GM18520 (cell line): ENCODE data around the gene KLHL25.
A peak's percentile ranks its signal among the peaks of the same experiment; 100 is the strongest.
"Not testable (repeated sequence)": the region's sequence is repeated elsewhere in the genome, so short reads cannot be mapped to it uniquely, and the experiment has no call there.

ENCODE experiments used
- ATAC-seq: cut with Tn5 transposase; IDR thresholded peaks from one replicate; pipeline ENCODE4 v1.9.1; 2021; ENCODE audit not compliant: unreplicated experiment

Gene KLHL25, protein sequence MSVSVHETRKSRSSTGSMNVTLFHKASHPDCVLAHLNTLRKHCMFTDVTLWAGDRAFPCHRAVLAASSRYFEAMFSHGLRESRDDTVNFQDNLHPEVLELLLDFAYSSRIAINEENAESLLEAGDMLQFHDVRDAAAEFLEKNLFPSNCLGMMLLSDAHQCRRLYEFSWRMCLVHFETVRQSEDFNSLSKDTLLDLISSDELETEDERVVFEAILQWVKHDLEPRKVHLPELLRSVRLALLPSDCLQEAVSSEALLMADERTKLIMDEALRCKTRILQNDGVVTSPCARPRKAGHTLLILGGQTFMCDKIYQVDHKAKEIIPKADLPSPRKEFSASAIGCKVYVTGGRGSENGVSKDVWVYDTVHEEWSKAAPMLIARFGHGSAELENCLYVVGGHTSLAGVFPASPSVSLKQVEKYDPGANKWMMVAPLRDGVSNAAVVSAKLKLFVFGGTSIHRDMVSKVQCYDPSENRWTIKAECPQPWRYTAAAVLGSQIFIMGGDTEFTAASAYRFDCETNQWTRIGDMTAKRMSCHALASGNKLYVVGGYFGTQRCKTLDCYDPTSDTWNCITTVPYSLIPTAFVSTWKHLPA

DNA sequence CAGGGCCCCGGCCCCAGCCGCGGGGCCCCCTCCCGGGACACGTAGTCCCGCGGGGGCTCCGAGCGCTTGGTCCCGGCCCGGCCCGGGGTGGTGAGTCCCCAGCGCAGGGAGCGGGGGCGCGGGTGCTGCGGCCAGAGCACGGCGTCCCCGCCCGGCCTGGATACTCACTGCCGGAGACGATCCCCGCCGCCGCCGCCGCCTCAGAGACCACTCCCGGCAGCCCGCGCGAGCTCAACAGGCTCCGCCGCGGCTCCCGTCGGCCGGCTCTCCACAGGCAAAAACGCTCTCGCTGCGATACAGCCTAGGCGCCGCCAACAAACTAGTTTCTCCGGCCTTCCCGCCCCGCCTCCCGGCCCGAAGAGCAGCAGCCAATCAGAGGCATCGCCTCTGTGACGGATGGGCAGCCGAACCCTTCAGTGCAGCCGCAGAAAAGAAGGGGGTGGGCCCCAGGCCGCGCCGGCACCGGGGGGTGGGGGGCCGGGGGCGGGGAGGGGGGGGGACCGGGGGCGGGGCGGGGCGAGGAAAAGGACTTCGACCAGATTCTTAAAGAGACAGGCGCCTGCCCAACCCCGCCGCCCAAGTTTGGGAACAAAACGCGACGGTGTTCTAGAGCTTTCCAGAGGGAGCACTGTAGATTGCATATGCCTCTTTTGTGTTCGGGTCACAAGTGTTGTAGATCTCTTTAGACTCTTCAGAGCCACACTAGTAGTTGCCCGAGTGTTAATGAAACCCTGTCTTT is at the start of gene KLHL25:
Gene KLHL25, minus strand, starts transcription at position 328 of the 739 bp plus-strand sequence. CDS start 25,115 bp downstream, outside the sequence.
- ATAC-seq: peak; percentile 99

DNA sequence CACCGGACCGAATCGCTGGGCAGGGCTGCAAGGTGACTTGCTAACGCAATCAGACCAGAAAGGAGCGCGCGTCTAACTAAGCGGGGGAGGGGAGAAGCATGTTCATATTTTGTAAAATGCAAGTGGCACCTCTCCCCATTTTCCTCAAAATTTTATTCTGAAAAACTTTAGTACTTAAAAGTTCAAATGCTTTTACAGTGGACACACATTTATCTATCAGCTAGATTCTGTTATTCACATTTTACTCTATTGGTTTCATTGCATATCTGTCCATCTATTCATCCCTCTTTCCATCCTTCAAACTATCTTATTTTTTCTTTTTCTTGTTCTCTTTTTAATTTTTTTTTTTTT is 46.1 kb upstream of the KLHL25 start:
- ATAC-seq: no peak

DNA sequence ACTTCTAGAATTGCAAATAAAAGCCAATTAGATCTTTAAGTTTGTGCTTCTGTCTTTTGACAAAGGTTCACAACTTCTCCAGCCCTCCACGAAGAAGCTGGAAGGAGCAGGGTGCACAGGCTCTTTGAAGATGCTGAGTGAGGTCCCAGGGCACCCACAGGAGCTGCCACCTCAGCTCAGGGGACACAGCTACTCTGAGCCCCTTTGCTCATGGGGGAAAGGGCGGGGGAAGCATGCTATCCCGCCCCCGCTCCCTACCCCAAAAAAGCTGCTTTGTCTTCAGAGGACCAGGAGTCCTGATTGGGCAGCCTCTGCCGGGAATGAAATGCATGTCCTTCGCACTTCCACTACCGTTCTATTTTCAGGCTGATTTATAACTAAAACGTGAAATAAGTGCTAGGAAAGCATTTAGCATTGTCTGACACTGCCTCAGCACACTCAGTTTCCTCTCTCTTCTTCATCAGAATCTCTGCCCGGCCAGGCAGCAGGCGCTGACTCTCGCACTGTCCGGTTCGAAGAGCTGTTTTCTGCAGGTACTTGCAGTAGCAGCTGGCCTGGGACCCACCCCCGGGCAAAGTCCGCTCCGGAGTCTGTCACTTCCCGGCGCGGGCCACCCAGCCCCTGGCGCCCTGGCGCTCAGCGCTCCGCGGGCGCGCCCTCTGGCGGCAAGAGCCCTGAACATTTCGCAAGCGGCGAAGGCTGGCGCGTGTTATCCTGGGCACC is 45.5 kb upstream of the KLHL25 start:
- peak; percentile 97 for ATAC-seq

DNA sequence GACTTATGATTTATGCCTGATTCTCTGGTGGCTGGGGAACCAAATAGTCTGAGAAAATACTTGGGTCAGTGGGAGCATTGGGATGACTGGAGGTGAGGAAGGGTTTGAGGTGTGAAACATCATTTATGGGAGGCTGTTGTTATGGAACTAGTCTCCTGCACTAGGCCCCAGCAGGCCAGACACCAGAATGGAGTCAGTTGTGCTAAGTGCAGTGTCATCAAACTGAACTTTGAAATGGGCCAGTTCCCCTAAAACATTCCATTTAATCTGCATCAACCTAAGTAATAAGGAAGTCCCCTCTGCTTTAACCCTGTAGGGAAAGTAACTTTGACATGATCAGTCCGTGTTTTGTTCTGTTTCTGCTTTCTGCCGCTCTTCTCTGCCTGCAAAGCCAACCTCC is 44.9 kb upstream of the KLHL25 start:
- ATAC-seq: no peak

DNA sequence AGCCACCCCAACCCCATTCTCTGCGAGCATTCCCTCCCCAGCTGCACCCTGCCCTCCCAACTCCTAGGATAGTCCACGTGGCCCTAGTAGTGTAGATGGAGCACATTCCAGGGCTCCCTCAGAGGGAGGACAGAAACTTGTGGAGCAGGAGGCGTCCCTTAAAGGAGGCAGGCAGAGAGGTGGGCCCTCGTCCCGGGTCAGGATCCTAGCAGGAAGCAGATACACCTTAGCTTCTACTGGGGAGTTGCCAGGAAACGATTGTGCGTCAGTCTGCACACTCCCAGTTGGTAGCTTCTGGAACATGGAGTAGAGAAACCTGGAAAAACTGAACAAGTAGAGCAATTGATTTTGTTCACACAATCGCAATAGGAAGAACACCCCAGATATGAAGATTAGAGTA is 43.9 kb upstream of the KLHL25 start:
- no peak for ATAC-seq

DNA sequence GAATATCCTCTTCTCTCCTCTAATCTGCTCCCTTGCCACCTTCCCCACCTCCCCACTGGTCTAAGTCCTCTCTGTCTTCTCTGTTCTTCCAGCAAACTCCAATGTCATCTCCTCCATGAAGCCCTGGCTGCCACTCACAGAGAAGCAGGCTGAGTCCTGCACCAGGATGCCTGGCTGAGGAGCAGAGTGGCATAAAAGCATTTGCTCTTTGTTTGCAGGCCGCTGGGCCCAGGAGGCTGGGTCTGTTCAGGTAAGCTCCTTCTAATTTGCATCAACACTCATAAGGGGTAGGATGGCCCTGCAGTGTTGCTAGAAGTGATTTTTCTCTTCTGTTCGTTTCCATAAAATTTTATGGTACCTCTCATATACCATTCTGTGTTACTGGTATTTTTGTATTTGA is 43.2 kb upstream of the KLHL25 start:
- ATAC-seq: no peak

DNA sequence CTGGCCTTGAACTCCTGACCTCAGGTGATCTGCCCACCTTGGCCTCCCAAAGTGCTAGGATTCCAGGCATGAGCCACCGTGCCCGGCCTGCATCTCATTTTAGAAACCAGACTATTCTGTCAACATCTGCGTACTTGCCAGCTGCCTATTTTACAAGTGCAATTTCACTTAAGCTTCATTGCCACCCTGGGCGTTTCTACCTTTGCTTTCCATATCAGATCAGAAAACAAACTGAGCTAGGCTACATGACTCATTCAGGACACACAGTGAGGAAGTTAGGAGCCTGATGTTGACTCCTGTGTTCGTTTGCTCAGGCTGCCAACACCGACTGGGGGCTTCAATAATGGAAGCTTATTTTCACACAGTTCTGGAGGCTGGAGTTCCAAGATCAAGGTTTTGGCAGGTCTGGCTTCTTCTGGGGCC is 42.3 kb upstream of the KLHL25 start:
- no peak for ATAC-seq

DNA sequence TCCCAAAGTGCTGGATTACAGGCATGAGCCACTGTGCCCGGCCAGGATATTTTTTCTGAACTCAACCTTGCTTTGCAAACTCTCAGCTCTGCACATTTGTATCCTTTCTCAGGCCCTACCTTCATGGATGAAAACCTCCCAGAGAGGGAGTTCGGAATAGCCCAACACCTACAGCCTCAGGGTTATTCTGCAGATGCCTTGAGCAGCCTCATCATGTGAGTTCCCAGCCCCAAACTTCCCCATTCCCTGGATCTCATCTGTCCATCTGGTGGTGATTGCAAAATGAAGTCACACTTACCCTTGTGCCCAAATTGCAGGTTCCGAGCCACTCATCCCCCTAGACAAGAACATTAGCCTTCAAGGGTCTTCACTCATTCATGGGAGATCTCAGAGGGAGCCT is 39.9 kb upstream of the KLHL25 start:
- ATAC-seq: no peak

DNA sequence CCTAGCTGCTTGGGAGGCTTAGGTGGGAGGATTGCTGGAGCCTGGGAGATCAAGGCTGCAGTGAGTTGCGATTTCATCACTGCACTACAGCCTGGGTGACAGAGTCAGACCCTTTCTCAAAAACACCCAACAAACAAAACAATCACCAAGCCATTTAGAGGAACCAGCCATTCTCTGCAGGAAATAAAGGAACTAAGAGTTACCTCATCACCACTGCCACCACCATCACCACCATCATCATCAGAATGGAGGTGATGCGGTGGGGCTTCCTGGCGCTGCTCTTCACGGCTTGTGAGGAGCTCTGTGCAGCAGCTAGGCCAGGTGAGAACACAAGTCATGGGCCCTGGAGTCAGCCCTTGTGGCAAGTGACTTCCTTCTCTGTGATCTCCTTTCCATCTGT is 37.7 kb upstream of the KLHL25 start:
- ATAC-seq: no peak

DNA sequence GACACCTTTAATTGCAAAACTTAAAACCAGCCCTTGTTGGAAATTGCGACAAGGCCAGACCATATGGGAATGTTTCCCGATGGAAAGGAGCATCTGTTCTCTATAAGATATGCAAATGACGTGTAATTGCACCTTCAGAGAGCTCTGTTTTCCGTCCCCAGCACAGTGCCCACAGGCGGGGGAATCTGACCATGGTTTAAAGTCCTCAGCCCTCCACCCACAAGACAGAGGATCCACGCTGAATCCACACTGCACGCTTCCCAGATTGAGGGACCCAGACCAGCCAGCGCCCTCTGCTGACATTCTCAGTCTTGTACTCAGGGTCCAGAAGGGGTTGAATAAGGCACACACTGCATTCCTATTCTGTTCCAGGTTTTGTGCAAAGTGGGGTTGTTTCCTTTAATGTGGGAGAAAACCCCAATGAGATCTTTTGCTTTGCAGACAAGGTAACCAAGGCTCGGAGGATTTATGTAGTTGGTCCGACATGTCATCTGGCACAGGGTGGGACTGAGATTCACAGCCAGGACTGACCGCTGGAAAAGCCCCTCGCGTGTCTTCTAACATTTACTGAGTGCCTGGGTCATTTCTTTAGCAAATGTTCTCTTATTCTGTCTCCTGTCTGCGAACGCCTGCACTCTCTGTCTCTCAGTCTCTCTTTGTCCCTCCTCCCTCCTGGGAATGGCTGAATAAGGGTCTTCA is 36.8 kb upstream of the KLHL25 start:
- ATAC-seq: no peak

DNA sequence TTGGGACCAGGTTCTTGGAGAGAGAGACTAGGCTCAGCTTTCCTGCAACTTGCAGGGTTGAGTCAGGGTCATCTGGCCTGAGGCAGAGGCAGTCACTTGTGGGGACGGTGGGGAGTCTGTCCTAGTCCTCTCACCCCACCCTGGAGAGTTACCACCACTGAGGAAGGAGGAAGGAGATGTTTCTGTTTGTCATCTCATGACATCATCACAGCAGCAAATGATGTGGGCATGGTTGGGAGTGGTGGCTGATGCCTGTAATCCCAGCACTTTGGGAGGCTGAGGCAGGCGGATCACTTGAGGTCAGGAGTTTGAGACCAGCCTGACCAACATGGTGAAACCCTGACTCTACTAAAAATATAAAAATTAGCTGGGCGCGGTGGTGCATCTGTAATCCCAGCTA is 35.0 kb upstream of the KLHL25 start:
- ATAC-seq: not testable (repeated sequence)

DNA sequence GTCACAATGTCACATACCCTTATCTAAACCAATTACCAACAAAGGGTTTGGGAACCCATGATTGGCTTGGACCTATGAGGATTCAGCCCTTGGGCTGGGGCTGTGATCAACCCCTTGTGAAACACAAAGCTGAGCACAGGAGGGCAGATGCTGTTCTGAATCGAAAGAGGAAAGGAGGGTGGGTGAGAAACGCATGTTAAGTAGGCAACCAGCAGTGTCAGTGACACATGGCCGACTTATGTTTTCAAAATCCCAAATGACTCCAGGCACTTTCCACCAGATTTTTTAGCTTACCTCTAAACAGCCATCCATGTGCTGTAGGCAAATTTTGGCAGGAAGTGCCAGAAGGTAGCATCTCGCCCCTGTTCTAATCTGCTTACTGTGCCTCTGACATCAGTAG is 34.1 kb upstream of the KLHL25 start:
- ATAC-seq: no peak

DNA sequence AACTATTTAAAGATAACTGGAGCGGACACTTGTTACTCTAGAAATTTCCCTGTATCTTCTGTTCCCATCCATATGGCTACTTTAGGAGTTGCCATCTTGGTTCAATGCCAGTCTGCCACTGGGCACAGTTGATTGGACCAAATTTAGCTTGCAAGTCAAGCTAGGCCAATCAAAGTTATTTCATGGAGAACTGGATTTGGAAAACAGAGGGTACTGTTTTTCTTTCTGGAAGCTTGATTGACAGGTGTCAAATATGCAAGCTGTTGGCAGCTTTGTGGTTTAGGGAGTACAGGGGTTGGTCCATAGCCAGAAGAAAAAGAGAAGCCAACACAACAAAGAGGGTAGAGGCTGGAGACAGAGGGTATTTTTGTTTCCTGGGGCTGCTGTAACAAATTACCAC is 33.4 kb upstream of the KLHL25 start:
- no peak for ATAC-seq

DNA sequence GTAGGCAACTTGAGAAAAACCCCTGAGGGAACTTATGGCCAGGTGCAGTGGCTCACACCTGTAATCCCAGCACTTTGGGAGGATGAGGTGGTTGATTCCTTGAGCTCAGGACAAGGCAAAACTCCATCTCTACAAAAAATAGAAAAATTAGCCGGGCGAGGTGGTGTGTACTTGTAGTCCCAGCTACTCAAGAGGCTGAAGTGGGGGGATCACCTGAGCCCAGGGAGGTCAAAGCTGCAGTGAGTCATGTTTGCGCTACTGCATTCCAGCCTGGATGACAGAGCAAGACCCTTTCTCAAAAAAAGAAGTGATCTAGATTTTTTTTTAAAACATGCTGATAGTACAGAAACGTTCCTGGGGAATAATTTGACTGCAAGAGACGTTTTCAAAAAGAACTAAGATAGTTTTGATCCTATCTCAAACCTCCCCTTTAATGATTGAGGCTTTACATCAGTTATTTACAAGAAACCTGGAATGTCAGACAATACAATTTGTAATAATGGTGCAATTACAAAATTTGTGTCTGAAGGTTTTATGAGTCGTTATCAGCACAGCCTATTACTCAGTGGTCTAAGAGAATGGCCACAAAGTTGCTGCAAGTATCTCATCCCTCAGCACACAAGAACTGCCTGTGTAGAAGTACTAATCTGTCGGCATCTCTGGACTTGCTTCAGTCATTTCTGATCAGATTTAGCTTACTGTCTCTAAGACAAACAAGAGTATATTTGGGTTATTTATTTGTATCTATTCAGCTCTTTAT is 32.2 kb upstream of the KLHL25 start:
- no peak for ATAC-seq

DNA sequence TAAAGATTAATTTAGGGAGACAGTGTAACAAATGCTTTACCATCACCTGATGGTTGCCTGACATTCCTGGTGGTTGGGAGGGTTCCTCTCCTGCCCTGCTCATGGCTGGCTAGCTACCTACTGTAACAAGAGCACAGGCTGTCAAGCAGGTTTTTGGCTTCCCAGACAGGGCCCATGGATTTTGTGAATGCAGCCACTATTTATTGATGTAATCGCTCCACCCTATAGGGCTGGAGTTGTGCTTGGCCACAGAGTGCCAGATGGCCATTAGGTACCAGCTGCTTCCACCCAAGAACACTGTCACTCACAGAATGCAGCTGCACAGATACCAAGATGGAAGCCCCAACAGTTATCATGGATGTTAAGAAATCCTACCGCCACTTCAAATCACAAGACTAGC is 31.0 kb upstream of the KLHL25 start:
- ATAC-seq: no peak

DNA sequence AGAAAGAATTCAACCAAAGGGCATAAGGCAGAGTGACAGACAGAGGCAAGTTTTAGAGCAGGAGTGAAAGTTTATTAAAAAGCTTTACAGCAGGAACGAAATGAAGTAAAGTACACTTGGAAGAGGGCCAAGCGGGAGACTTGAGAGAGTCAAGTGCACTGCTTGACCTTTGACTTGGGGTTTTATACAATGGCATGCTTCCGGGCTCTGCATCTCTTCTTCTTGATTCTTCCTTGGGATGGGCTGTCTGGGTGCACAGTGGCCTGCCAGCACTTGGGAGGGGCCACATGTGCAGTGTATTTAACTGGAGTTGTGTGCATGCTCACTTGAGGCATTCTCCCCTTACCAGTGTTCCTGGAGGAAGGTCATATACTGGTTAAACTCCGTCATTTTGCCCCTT is 30.4 kb upstream of the KLHL25 start:
- ATAC-seq: no peak

DNA sequence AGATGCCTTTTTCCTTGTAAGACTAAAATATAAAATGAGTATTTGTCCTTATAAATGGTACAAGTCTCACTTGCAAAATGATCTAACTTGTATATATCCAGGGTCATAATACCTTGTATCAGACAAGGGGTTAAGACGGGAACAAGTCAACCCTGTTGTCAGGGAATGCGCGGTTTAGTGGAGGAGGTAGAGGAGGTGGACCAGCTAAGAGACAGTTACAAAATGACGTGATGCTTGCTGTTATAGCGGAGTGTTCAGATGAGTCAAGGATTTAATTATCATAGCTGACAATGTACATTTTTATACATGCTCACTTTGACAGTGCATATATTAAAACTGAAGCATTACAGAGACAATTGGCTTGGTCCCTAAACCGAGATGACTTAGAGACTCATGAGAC is 26.8 kb upstream of the KLHL25 start:
- no peak for ATAC-seq

DNA sequence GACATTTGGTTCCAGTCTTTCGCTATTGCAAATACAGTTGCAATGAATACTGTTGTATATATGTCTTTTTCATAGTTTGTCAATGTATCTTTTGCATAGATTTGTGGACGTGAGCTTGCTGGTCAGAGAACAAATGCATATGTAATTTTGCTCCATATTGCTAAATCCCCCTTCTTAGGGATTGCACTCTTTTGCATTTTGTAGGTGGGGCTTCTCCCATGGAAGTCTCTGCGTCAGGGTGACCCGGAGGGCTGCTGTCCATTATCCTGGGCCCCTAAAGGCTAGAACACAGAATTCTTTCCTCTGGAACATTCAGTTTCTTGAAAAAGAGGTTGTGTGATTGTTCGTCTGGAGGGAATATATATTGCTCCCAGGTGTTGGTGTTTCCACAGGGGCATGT is 25.2 kb upstream of the KLHL25 start:
- no peak for ATAC-seq

DNA sequence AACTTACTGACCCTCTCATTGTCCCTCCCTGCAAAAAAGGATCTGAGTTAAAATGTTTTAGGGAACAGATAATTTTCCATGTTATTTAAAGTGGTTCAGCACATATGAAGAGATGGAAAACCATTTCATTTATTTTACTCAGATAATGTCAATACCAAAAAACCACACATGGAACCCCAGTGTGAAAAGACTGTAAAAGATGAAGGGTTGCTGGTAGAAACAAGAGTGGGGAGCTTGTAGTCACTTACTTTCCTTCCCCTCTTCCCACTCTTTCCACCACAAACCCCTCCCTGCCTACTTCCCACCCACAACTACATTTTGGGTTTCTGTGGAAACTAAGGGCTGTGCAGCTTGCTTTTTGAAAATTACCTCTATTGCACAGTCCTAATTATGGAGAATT is 18.5 kb upstream of the KLHL25 start:
- no peak for ATAC-seq

DNA sequence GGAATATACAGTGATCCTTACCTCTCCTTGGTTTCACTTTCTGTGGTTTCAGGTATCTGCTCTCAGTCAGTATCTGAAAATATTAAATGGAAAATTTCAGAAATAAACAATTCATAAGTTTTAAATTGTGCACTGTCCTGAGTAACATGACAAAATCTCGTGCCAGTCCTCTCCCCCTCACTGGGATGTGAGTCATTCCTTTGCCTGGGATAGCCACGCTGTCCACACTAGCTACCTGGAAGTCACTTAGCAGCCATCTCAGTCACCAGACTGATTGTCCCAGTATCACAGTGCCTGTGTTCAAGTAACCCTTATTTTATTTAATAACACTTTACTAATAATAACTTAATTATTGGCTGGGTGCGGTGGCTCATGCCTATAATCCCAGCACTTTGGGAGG is 15.3 kb upstream of the KLHL25 start:
- ATAC-seq: no peak
